HG02623 (cell line): Measurements from ENCODE around the gene ZNF335.
"Not testable (repeated sequence)": the region's sequence is repeated elsewhere in the genome, so short reads cannot be mapped to it uniquely, and the experiment has no call there.

ENCODE experiments used
- ATAC-seq: cut with Tn5 transposase; IDR thresholded peaks from one replicate; pipeline ENCODE4 v1.9.1; 2021; ENCODE audit warnings: moderate library complexity; ENCODE audit not compliant: unreplicated experiment

Gene ZNF335

DNA sequence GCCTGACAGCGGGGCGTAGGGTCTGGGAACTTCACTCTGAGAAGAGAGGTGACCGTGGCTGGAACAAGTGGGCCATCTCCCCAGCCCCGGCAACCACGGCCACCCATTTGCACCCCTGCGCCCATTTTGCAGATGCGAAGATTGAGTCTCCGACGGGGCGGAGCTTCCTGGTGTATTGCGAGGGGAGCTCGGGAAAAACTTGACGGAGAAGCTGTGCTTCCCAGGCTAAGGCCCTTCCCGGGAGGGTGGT lies 653 bp downstream of the ZNF335 start:
- no peak for ATAC-seq

DNA sequence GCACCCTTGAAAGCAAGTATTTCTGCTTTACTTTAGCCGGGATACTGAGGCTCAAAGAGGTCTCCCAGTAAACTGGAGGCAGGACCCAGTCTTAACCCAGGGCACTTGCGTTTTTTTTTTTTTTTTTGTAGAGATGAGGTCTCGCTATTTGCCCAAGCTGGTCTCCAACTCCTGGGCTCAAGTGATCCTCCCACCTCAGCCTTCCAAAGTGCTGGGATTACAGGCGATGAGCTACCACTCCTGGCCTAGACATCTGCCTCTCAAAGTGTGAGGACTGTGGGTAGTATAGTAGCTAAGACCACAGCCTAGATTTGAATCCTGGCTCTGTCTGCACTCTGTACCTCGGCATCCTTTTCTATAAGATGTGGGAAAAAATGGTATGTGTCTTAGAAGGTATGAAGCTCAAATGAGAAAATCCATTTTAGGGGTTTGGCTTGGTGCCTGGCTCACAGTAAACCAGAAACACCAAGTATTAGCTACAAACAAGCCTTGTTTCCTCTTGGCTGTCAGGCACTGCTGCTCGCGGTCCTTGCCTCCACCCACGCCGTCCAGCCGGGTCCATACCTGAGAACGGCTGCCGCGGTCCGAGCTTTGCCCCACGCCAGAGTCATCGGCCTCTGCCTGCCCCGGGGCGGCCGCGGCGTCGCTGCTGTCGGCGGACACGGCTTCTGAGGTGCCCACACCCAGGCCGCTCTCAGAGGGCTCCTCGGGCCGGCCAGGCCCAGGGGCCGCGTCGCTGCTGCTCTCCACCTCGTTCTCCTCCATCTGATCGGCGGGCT lies 1.2 kb downstream of the ZNF335 start:
- ATAC-seq, result no peak

DNA sequence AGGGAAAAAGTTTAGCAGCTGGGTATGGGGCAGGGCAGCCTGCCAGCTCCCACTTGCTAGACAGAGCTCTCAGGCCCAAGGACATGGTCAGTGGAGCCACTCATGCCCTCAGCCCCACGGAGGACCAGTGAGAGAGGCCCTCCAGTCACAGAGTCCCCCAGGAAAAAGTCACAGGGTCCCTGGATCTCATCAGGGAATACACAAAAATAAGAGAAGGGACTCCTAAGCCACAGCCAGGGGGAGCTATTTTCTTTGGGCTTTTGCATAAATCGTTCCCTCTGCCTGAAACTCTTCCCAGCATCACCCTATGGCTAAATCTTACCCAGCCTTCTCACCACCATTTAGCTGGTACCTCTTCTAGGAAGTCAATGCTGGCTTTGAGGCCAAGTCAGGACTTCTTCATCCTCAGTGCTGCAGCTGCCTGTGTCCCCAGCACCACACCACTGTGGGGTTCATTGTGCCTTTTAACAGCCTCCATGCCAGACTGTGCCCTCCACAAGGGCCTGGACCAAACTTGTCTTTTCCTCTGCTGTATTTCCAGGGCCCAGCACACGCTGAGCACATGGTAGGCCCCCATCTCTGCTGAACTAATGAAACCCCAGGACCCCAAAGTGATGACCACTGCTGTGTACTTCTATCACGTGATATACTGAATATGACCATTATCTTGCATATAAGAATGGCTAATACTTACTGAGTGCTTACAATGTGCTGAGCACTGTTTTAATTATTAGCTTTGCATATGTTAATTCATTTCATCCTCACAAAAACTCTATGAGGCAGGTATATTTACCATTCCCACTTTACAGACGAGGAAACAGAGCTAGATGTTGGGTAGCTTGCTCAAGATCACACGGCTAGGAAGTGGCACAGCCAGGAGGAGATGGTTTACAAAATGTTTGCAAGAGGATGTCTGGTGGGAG lies 2.0 kb downstream of the ZNF335 start:
- ATAC-seq, result no peak

DNA sequence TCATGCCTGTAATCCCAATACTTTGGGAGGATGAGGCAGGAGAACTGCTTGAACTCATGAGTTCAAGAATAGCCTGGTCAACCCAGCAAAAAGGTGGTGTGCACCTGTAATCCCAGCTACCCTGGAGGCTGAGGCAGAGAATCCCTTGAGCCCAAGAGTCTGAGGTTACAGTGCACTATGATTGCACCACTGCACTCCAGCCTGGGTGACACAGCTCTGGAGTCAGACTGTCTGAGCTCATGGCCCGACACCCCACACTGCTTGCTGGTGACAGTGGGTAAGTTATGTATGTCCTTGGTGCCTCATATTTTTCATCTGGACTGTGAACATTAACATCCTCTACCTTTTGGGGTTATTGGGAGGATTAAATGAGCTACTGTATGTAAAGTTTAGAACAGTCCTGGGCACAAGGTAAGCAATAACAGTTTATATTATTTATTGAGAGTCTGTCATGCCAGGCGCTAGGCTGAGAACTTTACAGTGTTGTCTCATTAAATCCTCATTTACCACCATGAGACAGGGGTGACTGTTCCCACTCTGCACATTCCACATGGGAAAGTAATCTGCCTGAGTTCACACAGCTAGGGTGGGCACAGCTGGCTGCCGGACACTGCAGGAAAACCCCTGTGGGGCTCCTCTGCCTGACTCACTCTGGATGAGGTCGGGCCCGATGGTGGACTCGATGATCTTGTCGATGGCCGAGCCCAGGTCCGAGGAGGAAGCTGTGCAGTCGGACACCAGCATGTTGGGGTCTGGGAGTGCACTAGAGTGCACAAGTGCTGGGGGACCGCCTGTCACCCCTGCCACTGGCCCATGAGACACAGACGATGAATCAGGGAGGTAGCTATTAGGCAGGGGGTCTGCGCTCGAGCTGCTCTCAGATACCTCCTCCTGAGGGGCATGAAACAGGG lies 2.9 kb downstream of the ZNF335 start:
- ATAC-seq, result no peak

DNA sequence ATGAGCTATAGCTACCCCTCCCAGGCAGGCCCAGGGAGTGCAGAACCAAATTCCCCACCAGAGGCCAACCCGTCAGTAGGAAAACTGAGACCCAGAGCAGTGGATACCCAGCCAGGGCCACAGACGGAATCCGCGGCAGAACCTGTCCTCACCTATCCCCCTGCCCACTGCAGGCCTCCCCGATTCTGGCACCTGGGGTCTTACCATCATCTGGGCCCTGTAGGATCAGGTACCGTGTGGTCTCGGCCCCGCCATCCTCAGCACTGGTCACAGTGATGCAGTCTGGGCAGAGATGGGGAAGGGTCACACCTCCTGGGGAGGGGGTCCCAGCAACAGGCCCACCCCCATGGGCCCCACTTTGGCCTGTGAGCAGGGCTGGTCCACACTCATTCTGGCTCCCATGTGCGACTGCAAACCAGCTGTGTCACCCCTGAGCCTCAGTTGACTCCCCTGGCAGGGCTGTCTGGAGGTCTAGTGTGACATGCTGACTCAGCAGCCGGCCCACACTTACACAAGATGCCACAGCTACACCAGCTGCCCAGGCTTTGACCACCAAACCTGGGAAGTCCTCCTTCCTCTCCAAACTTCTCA lies 3.8 kb downstream of the ZNF335 start:
- no peak for ATAC-seq

DNA sequence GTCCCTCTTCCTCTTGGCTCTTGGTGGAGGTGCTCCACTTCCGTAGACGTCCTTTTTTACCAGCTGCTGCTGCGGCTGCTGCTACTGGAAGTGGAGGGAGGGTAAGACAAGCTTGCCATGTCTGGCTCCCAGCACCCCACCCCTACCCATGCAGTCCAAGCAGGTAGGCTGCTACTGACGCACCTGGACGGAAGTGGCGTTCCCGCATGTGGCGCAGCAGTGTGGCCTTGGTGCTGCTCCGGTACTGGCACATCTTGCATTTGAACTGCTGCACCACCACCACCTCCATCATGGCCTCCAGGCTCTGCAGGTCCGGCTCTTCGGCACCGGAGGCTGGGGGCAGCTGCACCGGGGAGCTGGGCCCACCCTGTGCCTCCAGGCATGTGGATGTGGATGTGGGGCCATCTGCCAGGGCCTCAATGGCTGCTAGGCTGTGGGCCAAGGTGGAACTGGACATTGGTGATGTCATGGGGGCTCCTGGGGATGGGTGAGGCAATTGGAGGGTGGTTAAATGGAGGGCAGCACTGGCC lies 4.4 kb downstream of the ZNF335 start:
- ATAC-seq, result no peak

DNA sequence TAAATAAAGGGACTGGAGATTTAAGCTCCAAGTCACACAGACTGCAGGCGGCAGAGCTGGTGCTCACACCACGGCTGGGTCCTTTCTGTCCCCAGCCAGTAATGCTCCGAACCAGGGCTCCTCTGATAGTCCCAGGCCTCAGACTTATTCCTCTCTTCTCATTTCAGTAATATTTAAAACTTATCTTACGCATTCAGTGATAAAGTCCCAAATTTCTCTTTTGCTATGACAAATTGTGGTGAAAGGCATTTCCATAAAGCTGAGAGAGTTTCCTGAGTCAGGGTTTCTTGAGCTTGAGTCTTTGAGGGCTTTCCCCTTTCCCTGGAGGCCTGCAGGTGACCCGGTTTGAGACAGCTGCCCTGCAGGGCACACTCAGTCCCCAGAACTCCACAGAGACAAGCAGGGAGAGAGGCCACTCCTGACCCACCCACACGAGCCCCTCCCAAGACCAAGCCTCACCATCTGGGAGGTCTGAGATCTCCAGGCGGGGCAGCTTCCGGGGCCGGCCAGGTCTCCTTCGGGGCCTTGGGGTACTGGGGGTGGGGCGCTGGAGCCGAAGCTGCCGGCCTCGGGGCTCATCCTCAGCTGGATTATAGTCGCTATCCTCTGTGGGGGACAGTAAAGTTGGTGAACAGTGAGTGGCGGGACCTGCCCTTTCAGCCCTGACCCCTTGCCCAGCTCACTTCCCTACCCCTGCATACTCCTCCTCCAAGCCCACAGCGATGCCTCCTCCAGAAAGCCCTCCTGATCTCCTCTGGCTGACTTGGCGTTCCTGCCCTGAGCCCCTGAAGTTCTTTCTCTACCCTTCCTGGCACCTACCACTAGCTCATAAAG lies 6.6 kb downstream of the ZNF335 start:
- ATAC-seq, result no peak

DNA sequence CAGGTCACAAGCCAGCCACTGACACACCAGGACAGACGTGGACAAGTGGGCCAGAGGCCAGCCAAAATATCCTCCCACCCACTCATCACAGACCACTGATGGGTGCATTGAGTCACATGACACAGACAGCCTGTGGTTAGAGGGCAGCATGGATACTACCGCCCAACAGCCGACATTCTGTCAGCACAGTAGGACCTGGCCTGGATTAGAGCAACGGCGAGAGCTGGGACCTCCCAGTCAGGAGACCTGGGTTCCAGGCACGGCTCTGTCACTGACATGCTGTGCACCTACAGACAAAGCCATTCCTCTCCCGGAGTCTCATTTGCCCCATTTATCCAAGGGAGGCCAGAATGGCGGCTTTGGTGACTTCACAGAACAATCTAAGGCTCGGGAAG lies 8.0 kb downstream of the ZNF335 start:
- ATAC-seq, result no peak

DNA sequence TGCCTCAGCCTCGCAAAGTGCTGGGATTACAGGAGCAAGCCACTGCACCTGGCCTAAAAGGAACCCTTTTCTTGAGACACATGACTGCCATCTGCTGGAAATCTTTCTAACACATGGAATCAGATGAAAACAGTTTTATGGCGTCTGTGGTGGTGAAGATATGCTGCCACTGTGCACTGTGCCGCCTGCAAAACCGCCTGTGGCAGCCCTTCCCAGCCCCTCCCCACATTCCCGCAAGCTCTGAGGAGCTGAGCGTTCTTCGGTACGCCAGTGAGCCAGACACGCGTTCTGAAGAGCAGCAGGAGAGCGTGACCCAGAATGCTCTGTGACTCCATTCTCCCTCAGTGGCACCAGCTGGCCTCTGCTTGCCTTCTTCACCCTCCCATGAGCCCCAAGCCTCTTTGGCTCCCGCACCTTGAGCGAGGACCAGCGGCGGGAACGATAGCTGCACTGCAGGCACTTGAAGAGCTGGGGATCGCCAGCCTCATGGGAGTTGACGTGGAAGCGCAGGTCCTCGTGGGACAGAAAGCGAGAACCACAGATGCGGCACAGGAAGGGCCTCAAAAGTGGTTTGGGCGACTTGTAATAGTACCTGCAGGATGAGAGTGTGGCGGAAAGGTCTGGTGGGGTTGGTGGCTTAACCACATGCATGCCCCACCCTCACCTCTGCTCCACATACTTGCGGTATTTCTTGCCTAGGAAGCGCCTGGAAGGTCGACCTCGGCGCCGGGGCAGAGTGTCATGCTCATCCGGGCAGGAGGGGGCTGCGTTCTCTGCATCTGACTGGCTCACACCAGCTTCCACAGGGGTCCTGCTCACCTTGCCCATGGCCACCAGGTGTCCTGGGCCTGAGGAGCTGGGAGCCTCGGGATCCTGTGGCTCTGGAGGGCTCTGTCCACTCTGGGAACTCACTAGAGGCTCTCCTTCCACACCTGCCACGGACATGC lies 8.7 kb downstream of the ZNF335 start:
- no peak for ATAC-seq

DNA sequence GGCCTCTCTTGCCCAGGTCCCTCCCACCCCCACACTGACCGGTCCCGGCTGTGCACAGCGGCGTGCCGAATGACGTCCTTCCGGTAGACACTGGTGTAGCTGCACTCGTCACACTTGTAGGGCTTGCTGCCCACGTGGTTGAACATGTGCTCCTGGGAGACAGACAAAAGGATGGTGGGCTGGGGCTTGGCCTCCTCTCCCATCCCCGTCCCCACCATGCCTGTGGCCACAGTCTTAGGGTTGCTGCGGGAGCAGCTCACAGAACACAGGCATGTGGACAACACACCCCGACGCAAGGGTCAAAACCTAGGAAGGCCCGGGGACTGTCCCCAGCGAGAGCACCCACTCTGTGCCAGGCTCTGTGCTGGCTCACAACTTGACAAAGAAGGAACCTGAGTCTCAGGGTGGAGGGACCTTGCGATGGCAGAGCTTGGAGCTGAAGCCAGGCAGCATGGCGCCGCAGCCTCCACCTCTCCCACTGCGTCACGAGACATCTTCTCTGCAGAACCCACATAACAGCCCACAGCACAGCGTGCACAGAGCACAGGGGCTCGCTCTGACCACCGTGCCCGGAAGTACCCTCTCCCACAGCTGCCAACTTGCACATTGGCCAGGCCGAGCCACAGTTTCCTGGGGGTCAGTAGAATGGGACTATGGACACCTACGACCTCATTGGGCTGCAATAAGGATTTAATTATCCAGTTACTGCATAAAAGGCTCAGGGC lies 9.8 kb downstream of the ZNF335 start:
- ATAC-seq, result no peak

DNA sequence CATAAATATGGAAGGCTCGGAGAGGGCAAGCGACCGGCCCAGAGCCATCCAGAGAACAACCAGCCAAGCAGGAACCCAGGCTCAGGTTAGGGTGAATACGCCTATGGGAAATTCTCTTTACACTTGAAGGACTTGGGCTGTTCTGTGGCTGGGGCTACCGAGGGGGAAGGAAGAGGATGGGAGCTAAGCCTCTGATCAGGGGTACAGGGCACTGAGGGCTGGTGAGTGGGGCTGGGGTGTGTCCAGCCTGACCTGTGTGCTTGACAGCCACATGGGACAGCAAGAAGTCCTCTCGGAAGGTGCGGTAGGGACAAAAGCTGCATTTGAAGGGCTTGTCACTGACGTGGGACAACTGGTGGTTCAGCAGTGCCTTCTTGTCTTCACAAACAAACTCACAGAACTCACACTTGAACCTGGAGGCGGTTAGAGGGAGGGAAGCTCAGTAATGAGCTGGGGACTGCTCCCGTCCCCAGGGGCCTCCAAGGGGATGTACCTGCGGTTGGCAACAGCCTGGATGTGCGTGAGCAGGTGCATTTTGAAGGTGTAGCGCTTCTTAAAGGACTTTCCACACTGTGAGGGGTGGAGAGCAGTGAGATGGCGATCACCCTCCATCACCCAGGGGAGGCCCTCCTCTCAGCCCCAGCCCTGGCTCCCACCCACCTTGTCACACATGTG lies 11.9 kb downstream of the ZNF335 start:
- no peak for ATAC-seq

DNA sequence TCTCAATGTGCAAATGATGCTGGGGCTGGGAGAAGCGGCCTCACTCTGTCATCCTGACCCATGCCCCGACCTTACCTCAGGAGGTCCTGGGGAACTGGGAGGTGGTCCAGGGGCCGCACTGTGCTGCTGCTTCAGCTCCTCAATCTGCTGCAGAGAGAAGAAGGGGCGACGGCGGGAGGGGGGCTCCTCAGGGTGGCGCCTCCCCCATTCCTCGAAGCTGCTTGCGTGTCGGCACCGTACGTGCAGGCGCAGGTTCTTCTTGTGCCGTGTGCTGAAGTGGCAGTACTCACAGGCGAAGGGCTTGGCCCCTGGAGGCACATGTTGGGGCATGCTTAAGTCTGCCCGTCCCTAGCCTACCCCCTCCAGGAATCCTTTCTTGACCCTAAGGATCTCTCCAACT lies 12.9 kb downstream of the ZNF335 start:
- ATAC-seq, result no peak

DNA sequence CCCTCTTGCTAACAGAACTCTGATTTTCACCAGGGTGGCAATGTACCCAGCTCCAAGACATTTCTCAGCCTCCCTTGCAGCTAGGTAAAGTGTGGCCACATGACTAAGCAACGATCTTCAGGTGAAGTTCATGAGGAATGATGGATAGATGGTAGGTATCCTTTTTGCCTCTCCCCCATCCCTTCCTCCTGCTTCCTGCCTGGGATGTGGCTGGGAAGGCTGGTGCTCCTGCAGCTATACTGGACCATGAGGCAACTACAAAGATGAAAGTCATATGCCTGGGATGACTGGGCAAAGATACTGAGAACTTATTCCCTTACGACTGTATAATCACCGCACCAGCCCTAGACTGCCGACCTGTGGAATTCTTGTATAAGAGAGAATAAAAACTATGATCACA lies 13.4 kb downstream of the ZNF335 start:
- no peak for ATAC-seq

DNA sequence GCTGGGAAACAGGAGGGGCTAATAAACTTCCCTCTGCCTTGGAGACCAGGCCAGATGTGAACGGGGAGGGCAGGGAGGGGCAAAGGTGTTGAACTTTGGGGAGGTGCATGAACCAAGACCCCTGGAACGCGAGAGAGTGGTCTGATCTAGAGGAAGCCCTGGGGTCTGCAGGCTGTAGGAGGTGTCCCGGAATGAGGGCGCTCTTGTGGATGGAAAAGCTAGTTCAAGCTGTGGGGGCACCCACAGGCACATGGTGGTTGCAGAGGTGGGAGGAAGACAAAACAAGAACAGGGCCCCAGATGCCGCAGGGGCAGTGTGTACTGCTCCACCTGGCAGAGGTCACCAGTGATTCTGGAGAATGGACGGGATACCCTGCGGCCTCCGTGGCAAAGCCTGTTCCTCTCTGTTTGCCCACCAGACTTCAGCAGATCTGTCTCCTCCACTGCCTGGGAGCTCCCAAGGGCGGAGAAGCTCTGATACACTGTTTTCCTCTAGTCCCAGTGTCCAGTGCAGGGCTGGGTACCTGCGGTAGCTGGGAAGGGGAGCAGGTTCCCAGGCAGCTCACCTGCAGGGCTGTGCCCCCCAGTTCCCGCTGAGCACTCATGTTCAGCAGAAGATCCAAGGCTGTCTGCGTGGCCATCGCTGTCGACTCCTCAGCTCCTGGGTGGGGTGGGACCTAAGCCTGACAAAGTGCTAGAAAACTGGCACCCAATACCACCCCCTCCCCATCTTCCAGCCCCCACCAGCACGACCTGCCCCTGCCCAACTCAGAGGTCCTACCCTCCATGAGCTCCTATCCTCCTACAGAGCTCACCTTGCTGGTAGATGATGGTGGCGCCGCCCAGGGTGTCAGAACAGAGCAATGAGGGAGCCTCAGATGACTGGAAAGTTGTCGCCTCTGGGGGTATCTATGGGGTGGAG lies 14.7 kb downstream of the ZNF335 start:
- no peak for ATAC-seq

DNA sequence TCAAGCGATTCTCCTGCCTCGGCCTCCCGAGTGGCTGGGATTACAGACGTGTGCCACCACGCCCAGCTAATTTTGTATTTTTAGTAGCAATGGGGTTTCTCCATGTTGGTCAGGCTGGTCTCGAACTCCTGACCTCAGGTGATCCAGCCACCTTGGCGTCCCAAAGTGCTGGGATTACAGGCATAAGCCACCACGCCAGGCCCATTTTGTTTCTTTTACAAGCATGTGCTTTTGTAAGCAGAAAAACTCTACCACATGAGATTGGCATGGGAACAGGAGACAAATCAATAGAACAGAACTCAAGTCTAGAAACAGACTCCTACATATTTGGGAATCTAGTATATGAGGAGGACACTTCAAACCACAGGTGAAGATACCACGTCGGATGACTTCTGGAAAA lies 15.7 kb downstream of the ZNF335 start:
- not testable (repeated sequence) for ATAC-seq

DNA sequence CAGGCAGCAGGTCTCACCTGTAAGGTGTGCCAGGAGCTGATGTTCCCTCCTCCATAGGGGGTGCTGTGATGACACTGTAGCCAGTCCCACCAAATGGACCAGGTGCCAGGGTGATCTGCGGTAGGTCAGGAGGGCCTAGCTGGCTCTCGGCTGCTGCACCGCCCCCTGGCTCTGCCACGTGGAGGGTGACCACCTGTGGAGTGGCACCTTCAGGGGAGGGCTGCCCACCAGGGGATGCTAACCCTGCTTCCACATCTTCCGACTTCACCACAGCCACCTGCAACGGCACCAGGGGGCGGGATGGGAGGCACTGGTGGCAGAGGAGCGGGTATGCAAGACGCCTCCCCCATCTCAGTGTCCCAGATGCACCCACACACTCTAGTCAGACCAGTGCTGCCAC lies 18.3 kb downstream of the ZNF335 start:
- no peak for ATAC-seq

DNA sequence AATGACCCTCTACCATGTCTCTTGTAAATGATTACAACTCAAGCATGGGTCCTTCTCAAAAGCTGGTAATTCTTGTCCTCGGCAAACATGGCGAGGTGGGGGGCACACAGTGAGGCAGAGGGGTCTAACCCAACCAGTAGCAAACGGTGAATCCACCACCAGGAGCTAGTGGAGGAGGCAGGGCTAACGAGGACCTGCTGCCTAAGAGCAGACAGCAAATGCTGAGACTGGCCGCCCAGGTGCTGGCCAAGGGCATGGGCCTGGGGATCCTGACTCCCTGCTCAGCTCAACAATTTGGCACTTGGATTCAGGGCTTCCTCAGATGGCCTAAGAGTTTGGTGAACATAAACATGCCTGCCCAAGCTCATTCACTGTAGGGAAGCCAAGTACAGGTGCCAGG lies 19.1 kb downstream of the ZNF335 start:
- ATAC-seq, result no peak
